ENCODE results near the gene SLC25A13. TPM values are rescaled to one million over a fixed set of nuclear protein-coding genes. Genes with fewer than 3 reads are reported as not detected.

Gene SLC25A13
- total and polyA plus RNA-seq, 2 of the 4 experiments (the other 2 are of a cell fraction): 7.4 to 11.7 TPM

DNA sequence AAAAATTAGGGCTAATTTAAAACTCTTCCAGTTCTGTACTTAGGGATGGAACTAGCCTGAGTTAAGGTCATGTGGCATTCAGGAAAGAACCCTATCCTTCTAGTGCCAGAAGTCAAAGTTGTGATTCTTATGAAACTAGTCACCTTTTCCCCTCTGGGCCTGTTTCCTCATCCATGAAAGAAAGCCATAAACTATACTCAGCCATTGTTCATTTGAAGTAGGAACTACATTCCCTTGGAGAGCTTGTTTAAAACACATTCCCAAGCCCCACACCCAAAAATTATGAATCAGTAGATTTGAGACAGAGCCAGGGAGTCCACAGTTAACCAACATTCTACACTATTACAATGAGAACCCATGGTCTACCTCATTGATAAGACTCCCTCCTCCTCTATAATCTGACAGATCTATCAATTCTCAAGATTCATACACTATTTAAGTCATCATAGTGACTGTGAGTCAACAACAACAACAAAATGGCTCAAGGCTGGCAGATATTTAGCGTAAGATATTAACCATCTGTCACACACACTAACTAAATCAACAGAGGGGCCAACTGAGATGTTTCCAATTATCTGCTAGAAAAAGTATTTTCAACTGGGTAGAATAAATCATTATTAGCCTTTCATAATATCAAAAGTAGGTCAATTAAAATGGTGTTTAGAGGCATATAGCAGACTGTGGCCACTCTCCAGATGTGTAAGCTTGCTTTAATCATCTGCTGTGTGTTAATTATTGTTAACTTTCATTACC lies 102.3 kb downstream of the SLC25A13 start:
- Histone ChIP-seq H2BK20ac (ENCODE audit: low read depth, low read length) (no peak overlapping the region), H4K20me1 (ENCODE audit: insufficient read depth, low read length) (no peaks in the 10 kb centered on the region), H3K9me3 (ENCODE audit: control insufficient read depth, insufficient read depth, low read length) (no peaks in the 10 kb centered on the region), H3K27me3 (ENCODE audit: control insufficient read depth, insufficient read depth, low read length) (no peaks in the 10 kb centered on the region), H3K9ac (ENCODE audit: low read depth, low read length) (no peak overlapping the region), H3K4ac (ENCODE audit: low read depth, low read length) (no peak overlapping the region), H2BK15ac (ENCODE audit: low read depth, low read length) (no peak overlapping the region), H3K4me1 (ENCODE audit: control insufficient read depth, insufficient read depth, low read length) (no peaks in the 10 kb centered on the region), H2AK9ac (replicated peaks; ENCODE audit: low read depth, low read length, poor library complexity) (no peak overlapping the region), H3K36me3 (ENCODE audit: control insufficient read depth, insufficient read depth, low read length) (no peaks in the 10 kb centered on the region), H3K56ac (ENCODE audit: extremely low read depth, insufficient read depth, low read length) (no peak overlapping the region), H3K23ac (ENCODE audit: low read depth, low read length) (no peak overlapping the region), H2AFZ (replicated peaks; ENCODE audit: low read length, poor library complexity) (no peak overlapping the region), H3K9me1 (ENCODE audit: insufficient read depth, low read length) (no peaks in the 10 kb centered on the region), H4K91ac (ENCODE audit: insufficient read depth, low read depth, low read length) (no peak overlapping the region), H2BK5ac (ENCODE audit: low read depth, low read length, poor library complexity, severe bottlenecking) (no peak overlapping the region), H3K18ac (ENCODE audit: low read depth, low read length) (no peak overlapping the region), H3K4me3 (ENCODE audit: insufficient read depth, low read depth, low read length) (no peak overlapping the region), H3K27ac (ENCODE audit: insufficient read depth, low read length) (no peak overlapping the region), H4K5ac (ENCODE audit: low read depth, low read length) (no peak overlapping the region), H3K79me1 (ENCODE audit: low read depth in 1 of 2, low read length in 2 of 2) (peaks cover 0 to 6% of the 10 kb centered on the region in 2 experiments; a peak in 1 of 4 replicates), H2BK120ac (ENCODE audit: low read depth, low read length) (no peak overlapping the region), H3K14ac (replicated peaks; ENCODE audit: low read depth, low read length) (no peak overlapping the region; the same call in 1 of the 2 replicates), H4K8ac (ENCODE audit: low read depth in 2 of 2, low read length in 2 of 2) (no peak overlapping the region), H3K4me2 (ENCODE audit: low read depth, low read length) (no peak overlapping the region; the same call in 1 of the 2 replicates), H2AK5ac (ENCODE audit: low read depth, low read length) (no peak overlapping the region)
- POLR2A ChIA-PET (ENCODE audit: unreplicated experiment): no interaction called here
- WGBS, 2 experiments (ENCODE audit: extremely low coverage in 2 of 2, insufficient read length in 1 of 2): no CpG with 5 or more reads among the region's 1 CpG
- peak; percentile 60 for DNase-seq
- peak; percentile 73 for ATAC-seq (ENCODE audit: low read depth)
- BruUV-seq (replicated peaks): no TSS peak
- in situ Hi-C loops (cut with MboI; ENCODE audit: low sequenced_read_pairs) (no loop called here), intact Hi-C loops (cut with micrococcal nuclease) (no loop called here), dilution Hi-C loops (cut with HindIII; ENCODE audit: low sequenced_read_pairs, unreplicated experiment) (no loop called here)
- CTCF ChIA-PET: interaction anchor here (0.8 kb wide), 1 partner anchor 16 kb away, joined by 3 read pairs; no protein-coding TSS in a partner anchor
- TF ChIP-seq CEBPB (IDR thresholded peaks at IDR 0.05; ENCODE audit: low read depth, low read length) (no peak), POLR2A (IDR thresholded peaks at IDR 0.05; ENCODE audit: low read depth, low read length) (no peak), FOS (IDR thresholded peaks at IDR 0.05; ENCODE audit: low read depth, low read length) (no peak), NFE2L2 (IDR thresholded peaks at IDR 0.05; ENCODE audit: low read depth, low read length) (no peak), RAD21 (IDR thresholded peaks at IDR 0.05; ENCODE audit: low read length) (no peak), SMC3 (IDR thresholded peaks at IDR 0.05; ENCODE audit: low read depth, low read length) (no peak), MAZ (IDR thresholded peaks at IDR 0.05; ENCODE audit: borderline replicate concordance, low read depth, low read length) (no peak), RFX5 (IDR thresholded peaks at IDR 0.05; ENCODE audit: low read depth, low read length) (no peak), RCOR1 (IDR thresholded peaks at IDR 0.05; ENCODE audit: insufficient replicate concordance, low read length) (no peak), MAFK (IDR thresholded peaks at IDR 0.05; ENCODE audit: low read depth, low read length) (no peak), CHD1 (IDR thresholded peaks at IDR 0.05; ENCODE audit: low read depth, low read length) (no peak), MXI1 (IDR thresholded peaks at IDR 0.05; ENCODE audit: borderline replicate concordance, low read depth, low read length) (no peak), BHLHE40 (IDR thresholded peaks at IDR 0.05; ENCODE audit: low read depth, low read length) (no peak)
- TF ChIP-seq, protein P1, sequence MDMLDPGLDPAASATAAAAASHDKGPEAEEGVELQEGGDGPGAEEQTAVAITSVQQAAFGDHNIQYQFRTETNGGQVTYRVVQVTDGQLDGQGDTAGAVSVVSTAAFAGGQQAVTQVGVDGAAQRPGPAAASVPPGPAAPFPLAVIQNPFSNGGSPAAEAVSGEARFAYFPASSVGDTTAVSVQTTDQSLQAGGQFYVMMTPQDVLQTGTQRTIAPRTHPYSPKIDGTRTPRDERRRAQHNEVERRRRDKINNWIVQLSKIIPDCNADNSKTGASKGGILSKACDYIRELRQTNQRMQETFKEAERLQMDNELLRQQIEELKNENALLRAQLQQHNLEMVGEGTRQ (IDR thresholded peaks at IDR 0.05; ENCODE audit: low read depth, low read length): no peak
- TF ChIP-seq, protein P2, sequence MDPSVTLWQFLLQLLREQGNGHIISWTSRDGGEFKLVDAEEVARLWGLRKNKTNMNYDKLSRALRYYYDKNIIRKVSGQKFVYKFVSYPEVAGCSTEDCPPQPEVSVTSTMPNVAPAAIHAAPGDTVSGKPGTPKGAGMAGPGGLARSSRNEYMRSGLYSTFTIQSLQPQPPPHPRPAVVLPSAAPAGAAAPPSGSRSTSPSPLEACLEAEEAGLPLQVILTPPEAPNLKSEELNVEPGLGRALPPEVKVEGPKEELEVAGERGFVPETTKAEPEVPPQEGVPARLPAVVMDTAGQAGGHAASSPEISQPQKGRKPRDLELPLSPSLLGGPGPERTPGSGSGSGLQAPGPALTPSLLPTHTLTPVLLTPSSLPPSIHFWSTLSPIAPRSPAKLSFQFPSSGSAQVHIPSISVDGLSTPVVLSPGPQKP (IDR thresholded peaks at IDR 0.05; ENCODE audit: borderline replicate concordance, low read depth, low read length): no peak
- TF ChIP-seq, protein P3, sequence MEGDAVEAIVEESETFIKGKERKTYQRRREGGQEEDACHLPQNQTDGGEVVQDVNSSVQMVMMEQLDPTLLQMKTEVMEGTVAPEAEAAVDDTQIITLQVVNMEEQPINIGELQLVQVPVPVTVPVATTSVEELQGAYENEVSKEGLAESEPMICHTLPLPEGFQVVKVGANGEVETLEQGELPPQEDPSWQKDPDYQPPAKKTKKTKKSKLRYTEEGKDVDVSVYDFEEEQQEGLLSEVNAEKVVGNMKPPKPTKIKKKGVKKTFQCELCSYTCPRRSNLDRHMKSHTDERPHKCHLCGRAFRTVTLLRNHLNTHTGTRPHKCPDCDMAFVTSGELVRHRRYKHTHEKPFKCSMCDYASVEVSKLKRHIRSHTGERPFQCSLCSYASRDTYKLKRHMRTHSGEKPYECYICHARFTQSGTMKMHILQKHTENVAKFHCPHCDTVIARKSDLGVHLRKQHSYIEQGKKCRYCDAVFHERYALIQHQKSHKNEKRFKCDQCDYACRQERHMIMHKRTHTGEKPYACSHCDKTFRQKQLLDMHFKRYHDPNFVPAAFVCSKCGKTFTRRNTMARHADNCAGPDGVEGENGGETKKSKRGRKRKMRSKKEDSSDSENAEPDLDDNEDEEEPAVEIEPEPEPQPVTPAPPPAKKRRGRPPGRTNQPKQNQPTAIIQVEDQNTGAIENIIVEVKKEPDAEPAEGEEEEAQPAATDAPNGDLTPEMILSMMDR (conservative IDR thresholded peaks at IDR 0.05; ENCODE audit: low read depth, low read length): no peak

All from IMR-90 (cell line).